ENCODE data around the gene ATP1A3.

DNA sequence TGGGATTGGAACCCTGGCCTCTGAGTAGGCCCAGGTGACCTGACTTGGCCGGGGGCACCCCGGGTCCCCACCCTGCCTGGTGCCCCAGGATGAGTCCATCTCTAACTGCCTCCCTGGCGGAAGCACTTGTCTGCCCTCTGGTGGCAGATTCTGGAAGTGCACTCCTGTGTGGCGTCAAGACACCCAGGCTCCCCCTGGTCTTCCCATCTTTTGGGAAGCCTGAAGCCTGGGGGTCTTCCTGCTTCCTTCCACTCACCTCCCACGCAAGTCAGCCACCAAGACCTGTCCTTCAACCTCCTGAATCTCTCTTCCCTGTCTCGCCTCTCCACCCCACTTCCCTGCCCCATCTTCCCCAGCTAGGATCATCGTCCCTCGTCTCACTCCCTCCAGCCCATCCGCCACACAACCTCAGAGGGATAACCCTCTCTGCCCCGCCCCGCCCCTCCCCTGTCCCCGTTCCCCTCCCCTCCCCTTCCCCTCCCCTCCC lies 42.3 kb downstream of the ATP1A3 start:
- no peak for TF ChIP-seq ZBTB21 (CRISPR knock-in tag; IDR thresholded peaks at IDR 0.05)
- TF ChIP-seq, protein P1, sequence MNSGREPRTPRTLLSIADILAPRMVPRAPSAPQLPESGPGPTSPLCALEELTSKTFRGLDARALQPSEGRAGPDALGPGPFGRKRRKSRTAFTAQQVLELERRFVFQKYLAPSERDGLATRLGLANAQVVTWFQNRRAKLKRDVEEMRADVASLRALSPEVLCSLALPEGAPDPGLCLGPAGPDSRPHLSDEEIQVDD (CRISPR knock-in tag; IDR thresholded peaks at IDR 0.05; ENCODE audit: borderline replicate concordance), result no peak

Measured in HepG2 (cell line).